Ovary (tissue), 9 donors: Measurements from ENCODE around the gene TM9SF1. TPM values are rescaled to one million over a fixed set of nuclear protein-coding genes. Genes with fewer than 3 reads are reported as not detected.

Experiments used
- DNase-seq, 5 donors: peaks; one replicate each; pipeline ENCODE4 v3.0.0-alpha.2; 2019 to 2020
- H3K27ac ChIP-seq, 2 donors: fragments of 200-600 bp; one replicate each; pipeline versions ENCODE4 v1.5.1 to v1.8.0; 2019 to 2022
- H3K27me3 ChIP-seq: fragments of 200-600 bp; one replicate; pipeline ENCODE4 v1.8.0; 2022
- H3K36me3 ChIP-seq: fragments of 200-600 bp; sonication (generic); one replicate; pipeline ENCODE4 v1.5.1; 2019
- H3K4me1 ChIP-seq: one replicate; pipeline ENCODE4 v1.8.1; 2013; ENCODE audit warnings: mild to moderate bottlenecking, moderate library complexity; ENCODE audit not compliant: insufficient read depth
- H3K4me3 ChIP-seq: fragments of 200-600 bp; sonication (generic); one replicate; pipeline ENCODE4 v1.5.1; 2017
- H3K9me3 ChIP-seq, 2 donors: fragments of 200-600 bp in 1 of 2; sonication (generic) in 1 of 2; one replicate each; pipeline versions ENCODE4 v1.5.1 to v1.8.1; 2013 to 2019; ENCODE audit warnings: mild to moderate bottlenecking in 1 of 2, moderate library complexity in 1 of 2
- CTCF ChIP-seq, 3 donors: fragments of 450-650 bp in 2 of 3; fragments of 200-600 bp in 1 of 3; IDR thresholded peaks; one replicate each; pipeline versions ENCODE4 v1.5.1 to v1.8.0; 2016 to 2022; ENCODE audit warnings: antibody characterized with exemption in 3 of 3, mild to moderate bottlenecking in 1 of 3
- EP300 ChIP-seq: sonication (generic); formaldehyde crosslinking; IDR thresholded peaks from one replicate; pipeline ENCODE4 v1.6.1; 2017; ENCODE audit warnings: antibody characterized with exemption
- POLR2A ChIP-seq: fragments of 450-650 bp; IDR thresholded peaks from one replicate; pipeline ENCODE4 v1.6.1; 2017; ENCODE audit warnings: antibody characterized with exemption, mild to moderate bottlenecking, moderate library complexity
- WGBS, 3 donors: extraction: QIAGEN DNeasy Blood & Tissue Kit in 1 of 3; methylation state at CpG; one replicate each; pipeline versions ENCODE4 v1.1.5 to v1.1.7; 2013 to 2017; 5-methylcytosine and 5-hydroxymethylcytosine counted together
- intact Hi-C, 4 donors: fragments of 100-400 bp; cut with DNase I; formaldehyde crosslinking; loops; one replicate each; pipeline versions ENCODE4 v1.11.0 to v1.15.1; 2022 to 2023
- polyA plus RNA-seq, 2 donors: library from polyadenylated mRNA; stranded (reverse); fragments of 200-250 nt in 1 of 2; fragments of 350-450 nt in 1 of 2; fragmentation: Illumina TruSeq in 1 of 2; extraction: RNeasy Lipid Tissue Mini Kit (QIAGEN cat#74804) in 1 of 2; gene quantifications; one replicate each; pipeline ENCODE4 v1.2.3, GENCODE V29; 2013 to 2014
- total RNA-seq, 7 donors: library from RNA; depleted of rRNA in 2 of 7; stranded (reverse); fragments of >200 nt in 2 of 7; fragmentation: NEBNext Ultra II Directional in 3 of 7; extraction: Animal tissue kit (Norgen Biotek cat#: 25700) in 3 of 7; gene quantifications; one replicate each; pipeline versions ENCODE4 v1.1.0 to v1.2.4, GENCODE V29; 2016 to 2023
- donor health status: DM: no; HTN: no; CAD: no; lungs with moderate emphysema.
- donor health status: DM: no; HTN: no; CAD: no.
- donor health status: Bipolar disorder and iron deficiency.
- donor health status: DM: yes; HTN: yes; CAD: no.
- donor health status: DM: no; HTN: no; CAD: no.
- donor health status: DM: yes; HTN: yes; CAD: no.

TM9SF1 gene
- total and polyA plus RNA-seq, 9 donors: 32.3 to 65.6 (median 44.9) TPM

GRCh38 chr14:24183014-24183481 lies 12.2 kb downstream of the TM9SF1 start:
- intact Hi-C loops: no loop called here
- H3K27ac ChIP-seq: no peak overlapping the region
- H3K4me3 ChIP-seq: no peak overlapping the region
- no peaks in the 10 kb centered on the region for H3K9me3 ChIP-seq
- H3K4me1 ChIP-seq: peaks cover 2% of the 10 kb centered on the region
- WGBS, 3 donors: 86 to 88% (median 87%) methylated on average over 14 to 15 of the region's 15 CpGs
- no peak for DNase-seq
- no peak for TF ChIP-seq EP300
- no peak for TF ChIP-seq CTCF (IDR thresholded peaks at IDR 0.05)
- no peak for TF ChIP-seq POLR2A
- H3K36me3 ChIP-seq: no peaks in the 10 kb centered on the region
- H3K27me3 ChIP-seq: no peaks in the 10 kb centered on the region

DNA sequence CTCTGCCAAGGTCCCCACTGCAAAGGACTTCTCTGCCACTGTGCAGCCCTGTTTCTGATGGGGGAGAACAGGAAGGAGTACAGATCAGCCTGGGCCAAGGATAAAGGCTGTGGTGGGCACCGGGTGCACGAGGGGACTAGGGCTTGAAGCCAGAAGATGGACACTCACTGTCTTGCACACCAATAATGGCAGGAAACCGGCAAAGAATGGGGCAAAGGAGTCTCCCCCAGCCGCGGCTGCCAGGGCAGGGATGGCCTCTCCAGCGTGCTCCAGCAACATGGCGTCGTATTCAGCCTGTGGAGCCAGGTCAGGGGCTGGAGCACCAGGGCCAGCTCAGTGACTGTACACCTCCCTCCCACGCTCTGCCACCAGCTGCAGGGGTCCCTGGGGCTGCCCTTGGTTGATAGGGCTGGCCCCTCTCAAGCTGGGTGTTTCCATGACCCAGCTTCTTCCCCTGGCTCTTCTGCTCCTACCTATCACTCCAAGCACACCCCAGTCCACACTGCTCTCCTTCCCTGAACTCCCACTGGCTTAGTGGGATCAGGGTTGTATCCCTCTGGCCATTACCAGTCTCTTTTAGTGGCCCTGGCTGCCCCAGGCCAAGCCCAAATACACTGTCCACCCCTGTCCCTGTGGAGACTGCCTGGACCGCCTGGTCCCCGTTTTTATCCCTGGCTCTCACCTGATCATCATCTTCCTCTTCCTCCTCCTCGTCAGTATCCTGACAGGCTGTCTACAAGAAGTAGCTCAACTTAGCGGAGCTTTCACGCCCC lies 12.9 kb downstream of the TM9SF1 start:
- Histone ChIP-seq H3K27ac (no peak overlapping the region), H3K4me1 (no peaks in the 10 kb centered on the region), H3K36me3 (no peaks in the 10 kb centered on the region), H3K4me3 (no peak overlapping the region), H3K9me3 (no peaks in the 10 kb centered on the region), H3K27me3 (no peaks in the 10 kb centered on the region)
- intact Hi-C loops: no loop called here
- WGBS, 3 donors: 80 to 83% (median 81%) methylated on average over 14 of the region's 14 CpGs
- DNase-seq: no peak
- TF ChIP-seq CTCF (IDR thresholded peaks at IDR 0.05) (no peak), POLR2A (no peak), EP300 (no peak)

GRCh38 chr14:24181371-24182077 lies 13.7 kb downstream of the TM9SF1 start:
- TF ChIP-seq POLR2A (no peak), CTCF (IDR thresholded peaks at IDR 0.05) (no peak), EP300 (no peak)
- DNase-seq: no peak
- Histone ChIP-seq H3K4me1 (no peaks in the 10 kb centered on the region), H3K36me3 (no peaks in the 10 kb centered on the region), H3K27ac (no peak overlapping the region), H3K27me3 (no peaks in the 10 kb centered on the region), H3K9me3 (no peaks in the 10 kb centered on the region), H3K4me3 (no peak overlapping the region)
- WGBS, 3 donors: 75 to 78% (median 78%) methylated on average over 19 of the region's 19 CpGs
- intact Hi-C loops: no loop called here

DNA sequence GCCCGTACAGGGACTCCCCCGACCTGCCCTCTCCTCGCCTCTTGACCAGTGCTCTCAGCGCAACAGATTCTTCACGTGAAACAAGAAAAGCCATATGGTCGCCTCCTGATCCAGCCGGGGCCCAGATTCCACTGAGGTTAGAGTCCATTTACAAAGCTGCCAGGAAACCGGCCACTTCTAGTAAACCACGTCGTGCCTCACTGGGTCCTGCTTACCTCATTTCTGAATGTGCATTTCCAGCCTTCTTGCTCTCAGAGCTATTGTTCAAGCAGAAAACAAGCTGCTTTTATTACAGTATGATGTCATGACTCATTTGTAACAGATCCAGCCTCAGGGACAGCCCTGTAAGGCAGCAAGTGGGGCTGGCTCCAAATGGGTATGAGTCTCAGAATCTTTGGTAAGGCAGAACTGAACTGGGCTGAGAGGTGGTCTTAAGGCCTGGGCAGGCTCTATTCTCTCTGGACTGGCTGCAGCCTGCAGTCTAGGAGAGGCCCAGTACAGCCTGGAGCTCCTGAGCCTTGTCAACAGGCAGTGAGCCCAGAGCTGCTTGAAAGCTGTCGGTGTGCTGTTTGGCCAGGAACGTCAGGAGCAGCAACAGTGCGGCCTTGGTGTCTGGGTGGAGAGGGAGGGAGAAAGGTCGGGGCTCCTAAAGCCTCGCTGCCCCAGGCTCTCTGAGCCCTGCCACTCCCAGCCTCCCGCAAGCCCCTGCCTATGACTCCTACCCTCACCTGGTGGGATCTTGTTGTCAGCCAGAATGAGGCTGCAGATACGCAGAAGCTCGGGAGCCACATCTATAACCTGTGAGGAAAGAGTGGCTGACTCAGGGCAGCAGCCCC lies 15.1 kb downstream of the TM9SF1 start:
- 65 to 70% (median 69%) methylated on average over 18 of the region's 18 CpGs for WGBS, 3 donors
- intact Hi-C loops: no loop called here
- Histone ChIP-seq H3K4me3 (no peak overlapping the region), H3K9me3 (no peaks in the 10 kb centered on the region), H3K27me3 (no peaks in the 10 kb centered on the region), H3K4me1 (no peaks in the 10 kb centered on the region), H3K27ac (no peak overlapping the region), H3K36me3 (no peaks in the 10 kb centered on the region)
- no peak for DNase-seq
- no peak for TF ChIP-seq EP300
- no peak for TF ChIP-seq POLR2A
- TF ChIP-seq CTCF (IDR thresholded peaks at IDR 0.05): no peak
